Neural progenitor cell (in vitro differentiated cells): ENCODE results near the gene FIP1L1. TPM values are rescaled to one million over a fixed set of nuclear protein-coding genes. Genes with fewer than 3 reads are reported as not detected.

ENCODE experiments used
- DNase-seq: peaks from one replicate; pipeline ENCODE4 v3.0.0-alpha.2; 2016; ENCODE audit warnings: low spot score
- H2AFZ ChIP-seq: fragments of 200-600 bp; sonication (generic); replicated peaks from 2 replicates; pipeline ENCODE4 v1.6.1; 2016; ENCODE audit warnings: antibody characterized with exemption
- H3F3A ChIP-seq: fragments of 200-600 bp; sonication (generic); 2 replicates; pipeline ENCODE4 v1.6.1; 2016; ENCODE audit warnings: antibody characterized with exemption, low read depth
- H3K27ac ChIP-seq: fragments of 200-600 bp; sonication (generic); 2 replicates; pipeline ENCODE4 v1.5.1; 2016; ENCODE audit warnings: mild to moderate bottlenecking
- H3K27me3 ChIP-seq: fragments of 200-600 bp; sonication (generic); 2 replicates; pipeline ENCODE4 v1.6.1; 2016; ENCODE audit warnings: mild to moderate bottlenecking, moderate library complexity
- H3K36me3 ChIP-seq: fragments of 200-600 bp; sonication (generic); 2 replicates; pipeline ENCODE4 v1.5.1; 2016
- H3K4me1 ChIP-seq: fragments of 200-600 bp; sonication (generic); 2 replicates; pipeline ENCODE4 v1.6.1; 2016; ENCODE audit warnings: mixed run types
- H3K4me2 ChIP-seq: fragments of 200-600 bp; sonication (generic); 2 replicates; pipeline ENCODE4 v1.6.1; 2016
- H3K4me3 ChIP-seq: fragments of 200-600 bp; sonication (generic); 2 replicates; pipeline ENCODE4 v1.5.1; 2016
- H3K79me2 ChIP-seq: fragments of 200-600 bp; sonication (generic); 2 replicates; pipeline ENCODE4 v1.6.1; 2016; ENCODE audit warnings: low read depth
- H3K9ac ChIP-seq: fragments of 200-600 bp; sonication (generic); 2 replicates; pipeline ENCODE4 v1.6.1; 2016
- H3K9me3 ChIP-seq: fragments of 200-600 bp; sonication (generic); 2 replicates; pipeline ENCODE4 v1.5.1; 2016; ENCODE audit warnings: low read depth
- H4K20me1 ChIP-seq: fragments of 200-600 bp; sonication (generic); 2 replicates; pipeline ENCODE4 v1.6.1; 2016; ENCODE audit warnings: low read depth
- H3K27ac Mint-ChIP-seq: 3 replicates; pipeline ENCODE4 v1.8.0; 2021; ENCODE audit warnings: mixed read lengths
- H3K27me3 Mint-ChIP-seq: 2 replicates; pipeline ENCODE4 v1.8.0; 2022; ENCODE audit warnings: low read depth, mild to moderate bottlenecking, inconsistent platforms, moderate library complexity, mixed read lengths; ENCODE audit not compliant: insufficient read depth
- H3K36me3 Mint-ChIP-seq: 3 replicates; pipeline ENCODE4 v1.8.0; 2021; ENCODE audit warnings: mixed read lengths
- H3K4me1 Mint-ChIP-seq: 3 replicates; pipeline ENCODE4 v1.8.0; 2021; ENCODE audit warnings: mixed read lengths
- H3K4me3 Mint-ChIP-seq: 3 replicates; pipeline ENCODE4 v1.8.0; 2021; ENCODE audit warnings: mild to moderate bottlenecking, moderate library complexity, mixed read lengths
- H3K9me3 Mint-ChIP-seq: 3 replicates; pipeline ENCODE4 v1.8.0; 2020; ENCODE audit warnings: mixed read lengths
- EZH2 ChIP-seq: fragments of 200-600 bp; sonication (generic); IDR thresholded peaks from 2 replicates; pipeline ENCODE4 v1.6.1; 2017; ENCODE audit warnings: antibody characterized with exemption, mild to moderate bottlenecking, moderate library complexity
- EZH2phosphoT487 ChIP-seq: fragments of 200-600 bp; sonication (generic); IDR thresholded peaks from 2 replicates; pipeline ENCODE4 v1.6.1; 2017; ENCODE audit warnings: antibody characterized with exemption
- total RNA-seq: library from RNA; depleted of rRNA; stranded (reverse); fragments of >200 nt; gene quantifications from 2 replicates; pipeline ENCODE4 v1.2.3, GENCODE V29; 2015; ENCODE audit warnings: low replicate concordance
- TF ChIP-seq, protein P1 (sequence below): fragments of 200-600 bp; sonication (generic); IDR thresholded peaks from 2 replicates; pipeline ENCODE4 v1.5.1; 2017; ENCODE audit warnings: antibody characterized with exemption, mild to moderate bottlenecking

The FIP1L1 gene
- total RNA-seq, 1 donor from 2014 or later, result 88.5 TPM

DNA sequence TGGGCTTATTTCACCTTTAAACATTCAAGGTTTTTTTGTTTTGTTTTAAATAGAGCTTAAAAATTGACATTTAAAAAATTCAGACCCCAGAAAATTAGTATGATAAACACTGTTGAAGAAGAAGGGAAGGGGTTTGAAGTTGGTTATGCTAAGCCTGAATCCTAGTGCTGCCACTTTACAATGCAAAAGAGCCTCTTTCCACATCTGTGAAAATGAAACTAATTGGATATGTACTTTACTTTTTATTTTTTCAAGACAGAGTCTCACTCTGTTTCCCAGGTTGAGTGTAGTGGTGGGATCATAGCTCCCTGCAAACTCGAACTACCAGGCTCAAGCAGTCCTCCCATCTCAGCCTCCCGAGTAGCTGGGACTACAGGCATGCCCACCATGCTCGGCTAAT lies 41.8 kb downstream of the FIP1L1 start:
- no peaks in the 10 kb centered on the region for H3K9me3 Mint-ChIP-seq
- TF ChIP-seq, protein P1, sequence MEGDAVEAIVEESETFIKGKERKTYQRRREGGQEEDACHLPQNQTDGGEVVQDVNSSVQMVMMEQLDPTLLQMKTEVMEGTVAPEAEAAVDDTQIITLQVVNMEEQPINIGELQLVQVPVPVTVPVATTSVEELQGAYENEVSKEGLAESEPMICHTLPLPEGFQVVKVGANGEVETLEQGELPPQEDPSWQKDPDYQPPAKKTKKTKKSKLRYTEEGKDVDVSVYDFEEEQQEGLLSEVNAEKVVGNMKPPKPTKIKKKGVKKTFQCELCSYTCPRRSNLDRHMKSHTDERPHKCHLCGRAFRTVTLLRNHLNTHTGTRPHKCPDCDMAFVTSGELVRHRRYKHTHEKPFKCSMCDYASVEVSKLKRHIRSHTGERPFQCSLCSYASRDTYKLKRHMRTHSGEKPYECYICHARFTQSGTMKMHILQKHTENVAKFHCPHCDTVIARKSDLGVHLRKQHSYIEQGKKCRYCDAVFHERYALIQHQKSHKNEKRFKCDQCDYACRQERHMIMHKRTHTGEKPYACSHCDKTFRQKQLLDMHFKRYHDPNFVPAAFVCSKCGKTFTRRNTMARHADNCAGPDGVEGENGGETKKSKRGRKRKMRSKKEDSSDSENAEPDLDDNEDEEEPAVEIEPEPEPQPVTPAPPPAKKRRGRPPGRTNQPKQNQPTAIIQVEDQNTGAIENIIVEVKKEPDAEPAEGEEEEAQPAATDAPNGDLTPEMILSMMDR, result no peak
- TF ChIP-seq EZH2phosphoT487 (no peak), EZH2 (no peak)
- Histone ChIP-seq H3K9me3 (no peaks in the 10 kb centered on the region), H3F3A (no peaks in the 10 kb centered on the region), H3K27me3 (no peaks in the 10 kb centered on the region), H3K4me1 (no peaks in the 10 kb centered on the region), H2AFZ (no peak overlapping the region), H3K79me2 (peaks cover 11% of the 10 kb centered on the region), H3K9ac (no peak overlapping the region), H3K27ac (no peak overlapping the region), H3K36me3 (no peaks in the 10 kb centered on the region), H3K4me2 (no peak overlapping the region), H4K20me1 (no peaks in the 10 kb centered on the region), H3K4me3 (no peak overlapping the region)
- H3K36me3 Mint-ChIP-seq, result peaks cover 6% of the 10 kb centered on the region
- H3K4me3 Mint-ChIP-seq, result no peak overlapping the region
- H3K27ac Mint-ChIP-seq, result no peak overlapping the region
- H3K27me3 Mint-ChIP-seq, result no peaks in the 10 kb centered on the region
- no peaks in the 10 kb centered on the region for H3K4me1 Mint-ChIP-seq
- DNase-seq, result no peak

DNA sequence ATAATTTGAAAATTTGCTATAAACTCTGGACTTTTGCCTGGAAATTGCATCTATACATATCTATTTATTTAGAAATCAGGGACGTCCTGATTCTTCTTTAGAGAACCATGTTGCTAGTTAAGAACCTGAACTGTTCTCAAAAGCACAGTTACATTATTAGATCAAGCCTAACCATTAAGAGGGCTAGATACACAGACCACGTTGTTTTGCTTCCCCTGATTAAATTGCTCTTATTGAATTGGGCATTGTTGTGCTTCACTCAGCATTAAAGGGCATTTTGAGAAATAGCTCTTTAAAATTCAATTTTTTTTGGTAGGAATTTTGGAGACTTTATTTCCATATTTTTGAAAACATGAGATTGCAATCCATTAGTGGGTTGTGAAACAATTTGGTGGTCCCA lies 44.4 kb downstream of the FIP1L1 start:
- Mint-ChIP-seq H3K27ac (no peak overlapping the region), H3K9me3 (no peaks in the 10 kb centered on the region), H3K36me3 (peaks cover 6% of the 10 kb centered on the region), H3K4me3 (no peak overlapping the region), H3K27me3 (no peaks in the 10 kb centered on the region), H3K4me1 (no peaks in the 10 kb centered on the region)
- Histone ChIP-seq H3K27ac (no peak overlapping the region), H3K9me3 (no peaks in the 10 kb centered on the region), H3F3A (no peaks in the 10 kb centered on the region), H3K9ac (no peak overlapping the region), H3K79me2 (peaks cover 7% of the 10 kb centered on the region), H3K4me2 (no peak overlapping the region), H3K27me3 (no peaks in the 10 kb centered on the region), H3K36me3 (peaks cover 9% of the 10 kb centered on the region), H3K4me3 (no peak overlapping the region), H3K4me1 (no peaks in the 10 kb centered on the region), H2AFZ (no peak overlapping the region), H4K20me1 (no peaks in the 10 kb centered on the region)
- DNase-seq, result no peak
- TF ChIP-seq, protein P1, result no peak
- TF ChIP-seq EZH2phosphoT487, result no peak
- no peak for TF ChIP-seq EZH2

DNA sequence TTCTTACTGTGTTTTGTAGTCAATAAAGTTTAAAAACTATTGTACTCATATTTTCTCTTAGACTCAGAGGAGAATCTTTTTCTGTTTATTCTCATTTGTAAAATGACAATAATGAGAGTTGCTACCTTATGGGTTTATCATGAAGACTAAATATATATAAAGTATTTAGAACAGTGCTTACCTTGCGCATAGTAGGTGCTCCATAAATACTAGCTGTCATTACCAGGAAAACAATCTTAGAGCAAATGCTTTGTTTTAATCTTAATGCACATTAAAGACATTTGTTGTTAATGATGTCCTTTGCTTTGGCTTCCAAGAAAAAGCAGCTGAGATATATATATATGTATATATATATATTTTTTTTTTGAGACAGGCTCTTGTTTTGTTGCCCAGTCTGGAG lies 44.9 kb downstream of the FIP1L1 start:
- TF ChIP-seq, protein P1, result no peak
- TF ChIP-seq EZH2 (no peak), EZH2phosphoT487 (no peak)
- Mint-ChIP-seq H3K36me3 (peaks cover 6% of the 10 kb centered on the region), H3K4me3 (no peak overlapping the region), H3K9me3 (no peaks in the 10 kb centered on the region), H3K27me3 (no peaks in the 10 kb centered on the region), H3K27ac (no peak overlapping the region), H3K4me1 (no peaks in the 10 kb centered on the region)
- Histone ChIP-seq H3K79me2 (peaks cover 7% of the 10 kb centered on the region), H3K9ac (no peak overlapping the region), H2AFZ (no peak overlapping the region), H3K4me1 (no peaks in the 10 kb centered on the region), H3F3A (no peaks in the 10 kb centered on the region), H3K4me3 (no peak overlapping the region), H3K27ac (no peak overlapping the region), H3K9me3 (no peaks in the 10 kb centered on the region), H3K36me3 (peaks cover 14% of the 10 kb centered on the region), H3K27me3 (no peaks in the 10 kb centered on the region), H4K20me1 (no peaks in the 10 kb centered on the region), H3K4me2 (no peak overlapping the region)
- DNase-seq, result no peak
